SK-N-MC (cell line): Measurements from ENCODE around the gene TNFRSF18.

Experiments used
- DNase-seq: peaks from one replicate; pipeline ENCODE4 v3.0.0-alpha.2; 2011; ENCODE audit warnings: low read depth, low spot score
- H3K27ac ChIP-seq: fragments of 200-600 bp; sonication (generic); 2 replicates; pipeline ENCODE4 v1.5.1; 2016; ENCODE audit warnings: mixed run types
- H3K36me3 ChIP-seq: fragments of 200-600 bp; sonication (generic); 2 replicates; pipeline ENCODE4 v1.6.1; 2017; ENCODE audit warnings: antibody characterized with exemption, low read length, mixed read lengths; ENCODE audit not compliant: insufficient read depth
- H3K4me3 ChIP-seq: fragments of 200-600 bp; sonication (generic); 2 replicates; pipeline ENCODE4 v1.5.1; 2016
- H3K9ac ChIP-seq: fragments of 200-600 bp; sonication (generic); 2 replicates; pipeline ENCODE4 v1.8.0; 2017; ENCODE audit warnings: mixed run types, mixed read lengths; ENCODE audit not compliant: insufficient read length
- H3K9me3 ChIP-seq: fragments of 200-600 bp; sonication (generic); 2 replicates; pipeline ENCODE4 v1.6.1; 2017; ENCODE audit warnings: low read depth, mild to moderate bottlenecking, antibody characterized with exemption, low read length, moderate library complexity, mixed read lengths
- EZH2 ChIP-seq: fragments of 200-600 bp; sonication (generic); IDR thresholded peaks from one replicate; pipeline ENCODE4 v1.6.1; 2017; ENCODE audit warnings: antibody characterized with exemption
- FOXP2 ChIP-seq: optimal IDR thresholded peaks from 2 replicates; pipeline ENCODE3; 2011; ENCODE audit warnings: mild to moderate bottlenecking, moderate library complexity; ENCODE audit not compliant: insufficient read depth; ENCODE audit errors: extremely low read length, control extremely low read depth
- POLR2AphosphoS5 ChIP-seq: IDR thresholded peaks from 2 replicates; pipeline ENCODE4 v1.6.1; 2012; ENCODE audit warnings: mild to moderate bottlenecking, low read depth, low read length, borderline replicate concordance

The TNFRSF18 gene

DNA sequence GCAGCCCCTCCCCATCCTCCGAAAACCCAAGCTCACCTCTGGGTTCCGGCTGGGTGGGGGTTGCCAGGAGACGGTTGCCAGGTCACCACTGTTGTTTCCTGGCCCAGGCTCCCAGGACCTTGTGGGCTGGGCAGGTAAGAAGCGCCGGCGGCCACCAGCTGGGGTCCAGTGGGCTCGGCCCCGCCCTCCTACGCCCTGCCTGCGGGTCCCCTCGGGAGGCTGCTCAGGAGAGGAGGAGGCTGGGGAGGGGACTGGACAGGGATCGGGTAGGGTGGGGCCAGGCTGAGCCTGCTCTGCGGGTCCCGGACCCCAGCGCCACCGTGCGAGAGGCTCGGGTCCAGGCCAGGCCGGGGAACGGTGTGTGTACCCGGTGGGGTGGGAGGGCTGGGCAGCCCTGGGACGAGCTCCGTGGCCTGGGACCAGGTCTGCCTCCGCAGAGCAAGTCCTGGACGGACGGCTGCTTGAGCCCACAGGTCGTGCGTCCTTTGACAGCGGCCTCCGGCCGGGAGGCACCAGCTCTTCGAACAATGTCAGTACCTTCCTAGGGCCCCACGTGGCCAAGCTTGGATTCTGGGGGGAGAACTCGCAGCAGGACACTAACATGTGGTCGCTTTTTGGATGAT lies 32.5 kb downstream of the TNFRSF18 start, which contains the start of gene TTLL10:
Gene TTLL10 (plus strand): TSS at position 88 of the 623 bp plus-strand sequence. CDS start 5,336 bp downstream, outside the sequence.
- Histone ChIP-seq H3K9me3 (no peaks in the 10 kb centered on the region), H3K27ac (no peak within 1 kb of the TSS), H3K9ac (no peak within 1 kb of the TSS), H3K36me3 (no peaks in the 10 kb centered on the region), H3K4me3 (no peak within 1 kb of the TSS)
- TF ChIP-seq POLR2AphosphoS5, result no peak
- no peak for TF ChIP-seq EZH2
- no peak for TF ChIP-seq FOXP2
- DNase-seq, result no peak

DNA sequence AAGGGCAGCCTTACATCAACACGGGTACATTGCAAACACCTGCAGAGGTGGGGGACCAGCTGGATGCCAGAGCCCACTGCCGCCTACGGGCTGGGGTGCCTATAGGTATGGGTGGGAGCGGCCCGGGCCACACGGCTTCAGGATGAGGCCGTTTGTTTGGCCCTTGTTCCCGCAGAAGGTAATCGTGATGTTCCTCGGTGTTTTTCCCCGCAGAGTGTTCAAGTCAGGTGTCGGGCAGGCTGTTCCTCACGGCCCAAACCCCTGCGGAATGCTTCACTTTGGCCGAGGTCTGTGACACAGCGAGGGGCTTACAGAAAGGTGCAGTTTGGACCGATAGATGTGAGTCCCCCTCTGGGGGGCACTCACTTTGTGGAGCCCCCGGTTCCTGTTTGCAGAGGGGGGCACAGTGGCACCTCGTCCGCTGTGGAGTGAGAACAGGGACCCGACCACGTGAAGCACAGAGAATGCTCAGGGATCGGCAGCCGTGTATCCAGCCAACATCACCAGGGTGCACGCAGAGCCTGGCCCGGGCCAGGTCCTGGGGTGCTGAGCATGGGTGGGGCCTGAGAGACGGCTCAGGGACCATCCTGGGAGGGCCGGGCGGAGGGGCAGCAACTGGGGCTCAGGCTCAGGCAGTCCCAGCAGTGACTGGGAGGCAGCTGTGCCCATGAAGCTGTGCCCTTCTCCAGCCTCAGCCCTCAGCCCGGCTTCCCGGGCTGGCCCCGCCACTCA lies 33.2 kb downstream of the TNFRSF18 start:
- Histone ChIP-seq H3K9ac (no peak overlapping the region), H3K4me3 (no peak overlapping the region), H3K9me3 (no peaks in the 10 kb centered on the region), H3K36me3 (no peaks in the 10 kb centered on the region), H3K27ac (no peak overlapping the region)
- no peak for DNase-seq
- TF ChIP-seq POLR2AphosphoS5 (no peak), EZH2 (no peak), FOXP2 (no peak)

DNA sequence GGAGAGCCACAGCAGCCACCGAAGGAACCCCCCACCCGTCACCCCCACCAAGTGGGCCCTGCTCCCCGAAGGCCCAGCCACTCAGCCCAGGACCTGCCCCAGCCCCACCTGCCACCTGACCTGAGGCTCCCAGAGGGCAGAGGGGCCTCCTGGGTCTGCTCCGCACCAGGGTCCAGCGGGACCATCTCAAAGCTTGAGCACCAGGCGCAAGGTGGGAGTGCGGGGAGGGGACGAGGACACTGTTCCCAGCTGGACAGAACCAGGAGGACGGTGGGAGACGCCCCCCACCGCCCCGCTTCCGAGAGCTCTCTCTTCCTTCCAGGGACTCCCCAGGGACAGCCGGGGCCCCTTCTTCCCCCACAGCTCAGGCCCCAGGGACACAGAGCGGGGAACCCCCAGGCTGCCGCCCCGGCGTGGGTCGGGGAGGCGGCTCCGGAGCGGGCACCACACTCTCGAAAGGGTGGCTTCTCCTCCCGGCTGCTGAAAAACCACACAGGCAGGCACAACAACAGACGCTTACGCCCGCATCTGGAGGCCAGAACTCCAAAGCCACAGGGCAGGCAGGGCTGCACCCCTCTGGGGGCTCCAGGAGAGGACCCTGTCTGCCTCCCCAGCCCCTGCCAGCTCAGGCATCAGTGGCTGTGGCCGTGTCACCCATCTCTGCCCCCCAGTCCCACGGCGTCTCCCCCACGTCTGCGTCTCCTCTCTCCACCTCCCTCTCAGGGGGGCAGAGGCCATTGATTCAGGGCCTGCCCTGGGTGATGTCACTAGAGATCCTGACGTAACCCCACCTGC lies 34.6 kb downstream of the TNFRSF18 start:
- H3K36me3 ChIP-seq, result no peaks in the 10 kb centered on the region
- H3K4me3 ChIP-seq, result no peak overlapping the region
- TF ChIP-seq EZH2 (no peak), POLR2AphosphoS5 (no peak), FOXP2 (no peak)
- H3K9ac ChIP-seq, result no peak overlapping the region
- DNase-seq, result no peak
- no peaks in the 10 kb centered on the region for H3K9me3 ChIP-seq
- H3K27ac ChIP-seq, result no peak overlapping the region

GRCh38 chr1:1171161-1171545 lies 35.2 kb downstream of the TNFRSF18 start:
- Histone ChIP-seq H3K27ac (no peak overlapping the region), H3K36me3 (no peaks in the 10 kb centered on the region), H3K9ac (no peak overlapping the region), H3K9me3 (no peaks in the 10 kb centered on the region), H3K4me3 (no peak overlapping the region)
- DNase-seq, result no peak
- no peak for TF ChIP-seq POLR2AphosphoS5
- TF ChIP-seq EZH2, result no peak
- TF ChIP-seq FOXP2, result no peak

DNA sequence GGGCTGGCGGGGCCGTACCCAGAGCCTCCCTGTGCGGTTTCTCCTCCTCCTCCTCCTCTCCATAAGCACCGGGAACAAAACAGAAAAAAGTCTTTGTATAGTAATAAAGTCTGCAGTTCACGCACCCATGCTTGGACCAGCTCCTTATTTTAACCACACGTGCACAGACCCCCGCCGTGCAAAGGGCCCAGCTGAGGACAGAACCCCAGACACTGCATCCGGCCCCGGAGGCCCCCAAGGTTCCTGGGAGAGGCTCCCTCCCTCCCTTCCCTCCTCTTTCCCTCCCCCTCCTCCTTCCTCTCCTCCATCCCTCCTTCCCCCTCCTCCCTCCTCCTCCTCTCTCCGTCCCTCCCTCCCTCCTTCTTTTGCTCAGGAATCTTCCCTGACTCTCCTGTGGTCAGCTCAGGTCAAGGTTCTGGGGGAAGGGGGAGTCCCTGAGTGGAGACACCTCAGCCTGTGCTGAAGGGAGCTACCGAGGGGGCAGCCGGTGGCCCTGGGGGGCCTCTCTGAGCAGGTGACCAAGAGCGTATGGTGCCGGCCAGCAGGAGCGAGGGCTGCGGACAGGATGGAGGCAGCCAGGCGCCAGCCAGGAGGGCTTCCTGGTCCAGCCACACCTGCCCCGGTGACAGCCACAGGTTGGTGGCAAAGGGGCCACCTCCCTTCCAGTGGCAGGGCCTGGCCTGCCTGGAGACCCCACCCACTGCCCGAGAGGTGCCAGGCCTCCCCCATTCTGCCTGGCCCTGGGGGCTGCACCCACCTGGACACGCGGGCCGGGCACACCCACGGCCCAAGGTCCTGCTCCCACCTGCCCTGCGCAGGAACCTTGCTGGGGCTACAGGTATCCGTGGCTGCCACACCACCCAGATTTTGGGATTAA lies 35.9 kb downstream of the TNFRSF18 start:
- Histone ChIP-seq H3K9ac (no peak overlapping the region), H3K9me3 (no peaks in the 10 kb centered on the region)
- TF ChIP-seq FOXP2 (no peak), EZH2 (no peak), POLR2AphosphoS5 (0 out of 2 replicates have a peak, but pooled peaks have one; percentile 16)

DNA sequence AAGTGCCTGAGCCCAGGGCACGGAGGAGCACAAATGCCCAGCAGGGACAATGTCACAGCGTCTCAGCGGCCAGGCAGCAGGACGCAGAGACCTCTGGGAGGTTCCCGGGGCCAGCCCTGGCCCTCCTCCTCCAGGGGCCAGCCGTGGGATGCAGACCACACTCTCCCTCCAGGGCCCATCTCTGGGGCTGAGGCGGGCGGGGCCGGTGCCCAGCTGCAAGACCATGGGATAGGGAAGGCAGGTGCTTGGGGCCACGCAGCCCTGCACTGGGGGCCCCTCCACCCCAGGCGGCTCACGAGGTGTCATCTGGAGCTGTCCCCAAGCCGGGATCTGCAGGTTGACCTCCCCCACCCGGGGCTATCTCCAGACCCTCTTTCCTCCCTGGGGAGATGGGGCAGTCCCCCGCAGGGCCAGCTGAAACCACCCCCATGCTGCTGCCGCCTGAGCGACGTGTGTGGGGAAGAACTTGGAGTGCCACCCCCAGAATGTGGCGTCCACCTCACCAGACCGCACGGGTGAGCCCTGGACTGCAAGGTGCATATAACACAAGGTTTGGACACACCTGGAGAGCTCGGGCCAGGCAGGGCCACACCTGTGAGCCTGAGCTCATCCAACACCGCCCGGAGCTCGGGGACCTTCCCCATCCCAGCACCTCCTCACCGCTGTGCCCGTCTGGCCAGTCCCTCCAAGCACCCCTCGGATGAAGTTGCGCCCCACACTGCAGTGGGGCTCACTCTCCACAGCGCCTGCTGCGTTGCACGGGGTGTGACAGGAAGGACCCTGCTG lies 36.8 kb downstream of the TNFRSF18 start:
- H3K9ac ChIP-seq, result no peak overlapping the region
- H3K36me3 ChIP-seq, result no peaks in the 10 kb centered on the region
- H3K27ac ChIP-seq, result no peak overlapping the region
- no peak for DNase-seq
- peak overlapping the region; percentile 66 for H3K4me3 ChIP-seq
- H3K9me3 ChIP-seq, result no peaks in the 10 kb centered on the region
- TF ChIP-seq FOXP2 (no peak), POLR2AphosphoS5 (no peak), EZH2 (no peak)

More for the DNA sequence above, 35.9 kb downstream of the TNFRSF18 start:
- Histone ChIP-seq H3K36me3 (no peaks in the 10 kb centered on the region), H3K27ac (no peak overlapping the region), H3K4me3 (peak overlapping the region; percentile 66)
- peak; percentile 5 for DNase-seq

DNA sequence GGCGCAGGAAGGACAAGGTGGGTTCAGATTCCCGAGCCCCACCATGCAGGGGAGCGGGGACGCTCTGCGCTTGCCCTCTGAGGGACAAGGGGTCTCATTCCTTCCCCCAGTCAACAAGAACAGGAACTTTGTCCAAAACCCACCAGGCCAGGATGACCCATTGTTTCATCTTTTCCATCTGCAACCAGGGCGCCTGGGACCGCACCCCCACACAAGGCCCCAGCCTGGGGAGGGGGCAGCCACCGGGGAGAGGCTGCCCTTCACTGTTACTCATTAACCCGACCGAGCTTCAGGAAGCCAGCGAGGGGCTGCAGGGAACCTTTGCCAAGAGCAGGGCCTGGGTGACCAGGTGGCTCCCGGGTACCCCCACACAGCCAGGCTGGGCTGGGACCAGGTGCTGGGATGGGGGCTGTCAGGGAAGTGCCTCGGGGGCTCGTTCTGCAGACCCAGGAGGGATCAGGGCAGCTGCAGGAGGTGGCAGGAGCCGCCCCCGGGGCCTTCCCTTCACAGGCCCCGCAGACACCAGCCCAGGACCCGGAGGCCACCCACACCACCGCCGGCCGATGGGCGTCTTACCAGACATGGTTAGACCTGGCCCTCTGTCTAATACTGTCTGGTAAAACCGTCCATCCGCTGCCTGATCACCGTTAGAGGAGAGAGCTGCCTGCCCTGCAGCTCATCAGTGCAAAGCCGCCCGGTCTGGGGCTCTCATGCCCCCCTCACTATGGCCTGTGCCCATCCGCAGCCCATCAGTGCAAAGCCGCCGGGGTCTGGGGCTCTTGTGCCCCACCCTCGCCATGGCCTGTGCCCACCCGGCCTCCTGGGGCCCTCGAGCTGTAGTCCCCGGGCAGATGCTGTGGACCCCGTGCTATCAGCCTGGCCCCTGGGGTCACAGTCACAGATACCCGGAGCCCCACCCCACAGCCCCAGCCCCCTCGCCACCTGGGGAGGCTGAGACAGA lies 37.7 kb downstream of the TNFRSF18 start:
- no peak for DNase-seq
- TF ChIP-seq EZH2 (no peak), POLR2AphosphoS5 (no peak), FOXP2 (no peak)
- no peak overlapping the region for H3K27ac ChIP-seq
- no peak overlapping the region for H3K4me3 ChIP-seq
- H3K9ac ChIP-seq, result no peak overlapping the region
- no peaks in the 10 kb centered on the region for H3K9me3 ChIP-seq
- H3K36me3 ChIP-seq, result no peaks in the 10 kb centered on the region
